GM06990 (cell line): ENCODE measurements around the gene TBC1D5.

Experiments used
- DNase-seq: peaks from one replicate; pipeline ENCODE4 v3.0.0-alpha.2; 2011; ENCODE audit not compliant: insufficient read length; ENCODE audit errors: extremely low read depth
- H3K27me3 ChIP-seq: replicated peaks from 2 replicates; pipeline ENCODE4 v1.6.0; 2011; ENCODE audit warnings: low read length; ENCODE audit not compliant: control insufficient read depth, insufficient read depth
- H3K36me3 ChIP-seq: 2 replicates; pipeline ENCODE4 v1.5.1; 2011; ENCODE audit warnings: low read length; ENCODE audit not compliant: control insufficient read depth, insufficient read depth
- H3K4me3 ChIP-seq: replicated peaks from 2 replicates; pipeline ENCODE4 v1.5.1; 2011; ENCODE audit warnings: low read depth, mild to moderate bottlenecking, control low read depth, low read length
- TF ChIP-seq, protein P1 (sequence below): IDR thresholded peaks from 2 replicates; pipeline ENCODE4 v1.5.1; 2011; ENCODE audit warnings: low read length, control low read depth, mild to moderate bottlenecking, inconsistent platforms; ENCODE audit not compliant: insufficient read depth, poor library complexity, severe bottlenecking

Gene TBC1D5

GRCh38 chr3:17149076-17149475 lies 593.4 kb downstream of the TBC1D5 start:
- Histone ChIP-seq H3K36me3 (peaks cover 4% of the 10 kb centered on the region; the same call in 1 of the 2 replicates), H3K27me3 (no peaks in the 10 kb centered on the region), H3K4me3 (no peak overlapping the region)
- no peak for DNase-seq
- TF ChIP-seq, protein P1, sequence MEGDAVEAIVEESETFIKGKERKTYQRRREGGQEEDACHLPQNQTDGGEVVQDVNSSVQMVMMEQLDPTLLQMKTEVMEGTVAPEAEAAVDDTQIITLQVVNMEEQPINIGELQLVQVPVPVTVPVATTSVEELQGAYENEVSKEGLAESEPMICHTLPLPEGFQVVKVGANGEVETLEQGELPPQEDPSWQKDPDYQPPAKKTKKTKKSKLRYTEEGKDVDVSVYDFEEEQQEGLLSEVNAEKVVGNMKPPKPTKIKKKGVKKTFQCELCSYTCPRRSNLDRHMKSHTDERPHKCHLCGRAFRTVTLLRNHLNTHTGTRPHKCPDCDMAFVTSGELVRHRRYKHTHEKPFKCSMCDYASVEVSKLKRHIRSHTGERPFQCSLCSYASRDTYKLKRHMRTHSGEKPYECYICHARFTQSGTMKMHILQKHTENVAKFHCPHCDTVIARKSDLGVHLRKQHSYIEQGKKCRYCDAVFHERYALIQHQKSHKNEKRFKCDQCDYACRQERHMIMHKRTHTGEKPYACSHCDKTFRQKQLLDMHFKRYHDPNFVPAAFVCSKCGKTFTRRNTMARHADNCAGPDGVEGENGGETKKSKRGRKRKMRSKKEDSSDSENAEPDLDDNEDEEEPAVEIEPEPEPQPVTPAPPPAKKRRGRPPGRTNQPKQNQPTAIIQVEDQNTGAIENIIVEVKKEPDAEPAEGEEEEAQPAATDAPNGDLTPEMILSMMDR, result no peak

DNA sequence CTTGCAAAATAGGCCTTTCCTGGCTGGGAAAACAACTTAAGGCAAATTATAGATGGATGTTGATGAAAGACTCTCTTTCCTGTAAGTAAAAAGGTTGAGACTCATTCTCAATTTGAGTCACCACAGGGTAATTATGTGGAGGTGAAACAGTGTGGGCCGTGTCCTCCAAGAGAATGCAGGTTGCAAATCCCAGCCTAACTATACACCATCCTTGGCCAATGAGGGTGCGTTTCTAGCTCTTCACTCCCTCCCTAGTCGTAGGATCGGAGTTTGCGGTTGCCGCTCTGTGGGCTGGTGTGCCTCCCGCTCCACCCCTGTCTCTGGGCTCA lies 597.8 kb downstream of the TBC1D5 start:
- Histone ChIP-seq H3K27me3 (no peaks in the 10 kb centered on the region), H3K4me3 (no peak overlapping the region), H3K36me3 (no peaks in the 10 kb centered on the region)
- no peak for DNase-seq
- TF ChIP-seq, protein P1, result no peak

GRCh38 chr3:17143893-17144664 lies 598.4 kb downstream of the TBC1D5 start:
- no peak for DNase-seq
- no peaks in the 10 kb centered on the region for H3K36me3 ChIP-seq
- H3K4me3 ChIP-seq, result no peak overlapping the region
- H3K27me3 ChIP-seq, result no peaks in the 10 kb centered on the region
- TF ChIP-seq, protein P1, result no peak

DNA sequence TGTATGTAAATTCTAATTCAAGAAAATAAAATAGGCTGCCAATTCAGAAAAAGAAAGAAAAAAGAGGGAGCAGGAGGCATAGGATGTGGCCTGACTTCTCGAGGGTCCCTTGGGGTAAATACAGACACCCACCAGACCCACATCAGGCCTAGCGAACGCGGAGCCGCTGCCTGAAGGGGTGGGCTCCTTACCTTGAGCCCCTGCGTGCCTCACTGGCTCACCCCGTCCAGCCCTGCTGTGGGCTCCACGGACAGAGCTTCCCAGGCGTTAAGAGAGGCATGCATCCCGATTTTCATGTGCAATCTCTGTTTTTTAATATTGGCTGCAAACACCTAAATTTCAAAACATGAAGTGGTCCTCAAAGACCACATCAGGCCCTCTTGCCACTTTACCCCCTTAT lies 599.9 kb downstream of the TBC1D5 start:
- TF ChIP-seq, protein P1, result no peak
- Histone ChIP-seq H3K4me3 (no peak overlapping the region), H3K27me3 (no peaks in the 10 kb centered on the region), H3K36me3 (no peaks in the 10 kb centered on the region)
- no peak for DNase-seq

DNA sequence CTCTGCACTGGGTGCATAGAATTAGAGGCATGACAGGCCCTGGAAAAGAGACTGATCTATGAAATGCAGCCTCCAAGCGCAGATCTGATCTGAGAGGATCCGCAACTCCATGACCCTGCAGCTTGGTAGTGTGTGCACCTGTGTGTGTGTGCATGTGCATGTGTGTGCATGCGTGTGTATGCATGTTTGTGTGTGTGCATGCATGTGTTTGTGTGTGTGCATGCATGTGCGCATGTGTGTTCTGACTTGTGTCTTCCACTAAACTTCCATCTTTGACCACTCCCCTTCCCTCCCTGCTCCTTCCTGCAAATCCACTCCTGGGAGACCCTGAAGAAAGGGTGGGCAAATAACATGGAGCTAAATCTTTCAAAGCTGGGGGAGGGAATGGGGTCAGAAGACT lies 600.7 kb downstream of the TBC1D5 start:
- no peak for DNase-seq
- no peaks in the 10 kb centered on the region for H3K27me3 ChIP-seq
- no peaks in the 10 kb centered on the region for H3K36me3 ChIP-seq
- TF ChIP-seq, protein P1, result no peak
- no peak overlapping the region for H3K4me3 ChIP-seq
